Calu3 (cell line): ENCODE results near the gene ILF2. TPM values are rescaled to one million over a fixed set of nuclear protein-coding genes. Genes with fewer than 3 reads are reported as not detected.
"Not testable (repeated sequence)": the region's sequence is repeated elsewhere in the genome, so short reads cannot be mapped to it uniquely, and the experiment has no call there.

Experiments used
- BruUV-seq: library from RNA; stranded (reverse); fragments of 400-500 nt; replicated peaks from 2 replicates; lab custom pipeline; 2021; lab: Mats Ljungman, UMichigan
- CTCF ChIA-PET: fragments of 300-600 bp; sonication (Branson Sonifier 250); formaldehyde crosslinking; loops from one replicate; lab custom pipeline; 2022; ENCODE audit warnings: antibody characterized with exemption; lab: Charles Lee
- DNase-seq: peaks from one replicate; pipeline ENCODE4 v3.0.0; 2022
- H3K27ac Mint-ChIP-seq: one replicate; pipeline ENCODE4 v1.8.0; 2022; ENCODE audit warnings: mixed read lengths; ENCODE audit not compliant: unreplicated experiment
- H3K27me3 Mint-ChIP-seq: one replicate; pipeline ENCODE4 v1.8.0; 2022; ENCODE audit warnings: mixed read lengths; ENCODE audit not compliant: unreplicated experiment
- H3K36me3 Mint-ChIP-seq: one replicate; pipeline ENCODE4 v1.8.0; 2022; ENCODE audit warnings: mild to moderate bottlenecking, moderate library complexity, mixed read lengths; ENCODE audit not compliant: insufficient read depth, unreplicated experiment
- H3K4me1 Mint-ChIP-seq: one replicate; pipeline ENCODE4 v1.8.0; 2022; ENCODE audit warnings: mild to moderate bottlenecking, low read depth, mixed read lengths; ENCODE audit not compliant: unreplicated experiment
- H3K4me3 Mint-ChIP-seq: one replicate; pipeline ENCODE4 v1.8.0; 2022; ENCODE audit warnings: mild to moderate bottlenecking, low read depth, moderate library complexity, mixed read lengths; ENCODE audit not compliant: unreplicated experiment
- H3K9me3 Mint-ChIP-seq: one replicate; pipeline ENCODE4 v1.8.0; 2022; ENCODE audit warnings: low read depth, mixed read lengths; ENCODE audit not compliant: unreplicated experiment
- intact Hi-C: fragments of 100-400 bp; cut with micrococcal nuclease; formaldehyde crosslinking; loops from one replicate; pipeline ENCODE4 v1.10.0; 2022; ENCODE audit not compliant: unreplicated experiment
- total RNA-seq: library from RNA; stranded (reverse); gene quantifications from 2 replicates; pipeline ENCODE4 v1.2.3, GENCODE V29; 2022
- TF ChIP-seq, protein P1 (sequence below): fragments of 200-600 bp; IDR thresholded peaks from one replicate; pipeline ENCODE4 v1.8.0; 2022; ENCODE audit warnings: antibody characterized with exemption; ENCODE audit not compliant: unreplicated experiment

Gene ILF2
- total RNA-seq, 1 experiment from 2014 or later = 292 TPM

GRCh38 chr1:153640861-153641260 lies 29.9 kb downstream of the ILF2 start:
- TF ChIP-seq, protein P1, sequence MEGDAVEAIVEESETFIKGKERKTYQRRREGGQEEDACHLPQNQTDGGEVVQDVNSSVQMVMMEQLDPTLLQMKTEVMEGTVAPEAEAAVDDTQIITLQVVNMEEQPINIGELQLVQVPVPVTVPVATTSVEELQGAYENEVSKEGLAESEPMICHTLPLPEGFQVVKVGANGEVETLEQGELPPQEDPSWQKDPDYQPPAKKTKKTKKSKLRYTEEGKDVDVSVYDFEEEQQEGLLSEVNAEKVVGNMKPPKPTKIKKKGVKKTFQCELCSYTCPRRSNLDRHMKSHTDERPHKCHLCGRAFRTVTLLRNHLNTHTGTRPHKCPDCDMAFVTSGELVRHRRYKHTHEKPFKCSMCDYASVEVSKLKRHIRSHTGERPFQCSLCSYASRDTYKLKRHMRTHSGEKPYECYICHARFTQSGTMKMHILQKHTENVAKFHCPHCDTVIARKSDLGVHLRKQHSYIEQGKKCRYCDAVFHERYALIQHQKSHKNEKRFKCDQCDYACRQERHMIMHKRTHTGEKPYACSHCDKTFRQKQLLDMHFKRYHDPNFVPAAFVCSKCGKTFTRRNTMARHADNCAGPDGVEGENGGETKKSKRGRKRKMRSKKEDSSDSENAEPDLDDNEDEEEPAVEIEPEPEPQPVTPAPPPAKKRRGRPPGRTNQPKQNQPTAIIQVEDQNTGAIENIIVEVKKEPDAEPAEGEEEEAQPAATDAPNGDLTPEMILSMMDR = no peak
- CTCF ChIA-PET = interaction anchor here (0.6 to 1.1 kb wide), 2 partner anchors 68 to 92 kb away, joined by 3 to 4 read pairs; no protein-coding TSS in a partner anchor
- BruUV-seq = no TSS peak
- Mint-ChIP-seq H3K4me1 (peaks cover 19% of the 10 kb centered on the region), H3K27ac (no peak overlapping the region), H3K9me3 (no peaks in the 10 kb centered on the region), H3K36me3 (peaks cover 75% of the 10 kb centered on the region), H3K4me3 (no peak overlapping the region), H3K27me3 (no peaks in the 10 kb centered on the region)
- DNase-seq = no peak
- intact Hi-C loops = no loop called here

DNA sequence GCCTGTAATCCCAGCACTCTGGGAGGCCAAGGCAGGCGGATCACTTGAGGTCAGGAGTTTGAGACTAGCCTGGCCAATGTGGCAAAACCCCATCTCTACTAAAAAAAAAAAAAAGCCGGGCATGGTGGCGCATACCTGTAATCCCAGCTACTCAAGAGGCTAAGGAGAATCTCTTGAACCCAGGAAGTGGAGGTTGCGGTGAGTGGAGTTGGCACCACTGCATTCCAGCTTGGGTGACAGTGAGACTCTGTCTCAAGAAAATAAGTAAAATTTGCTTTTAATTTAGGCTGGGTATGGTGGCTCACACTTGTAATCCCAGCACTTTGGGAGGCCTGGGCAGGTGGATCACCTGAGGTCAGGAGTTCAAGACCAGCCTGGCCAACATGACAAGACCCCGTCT lies 30.6 kb downstream of the ILF2 start:
- H3K9me3 Mint-ChIP-seq = not testable (repeated sequence)

DNA sequence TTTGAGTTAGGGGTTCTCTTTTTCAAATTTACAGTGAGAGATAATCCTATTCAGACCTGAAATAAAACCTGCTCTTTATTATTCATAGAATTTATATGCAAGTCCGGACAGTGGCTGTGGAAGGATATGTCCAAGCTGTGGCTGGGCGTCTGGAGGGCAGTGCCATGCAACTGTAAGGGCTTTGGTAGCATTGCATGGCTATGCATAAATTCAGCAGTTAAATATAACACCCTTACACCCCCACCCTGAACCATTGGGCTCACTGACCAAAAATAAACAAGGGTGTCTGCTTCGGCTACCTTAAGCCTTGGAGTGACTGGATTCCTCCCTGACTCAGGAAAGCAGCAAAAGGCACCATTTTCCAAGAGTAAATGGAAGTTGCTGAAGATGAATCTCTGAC lies 31.5 kb downstream of the ILF2 start:
- H3K27me3 Mint-ChIP-seq = no peaks in the 10 kb centered on the region
- CTCF ChIA-PET = no interaction called here

More for the DNA sequence above, 30.6 kb downstream of the ILF2 start:
- peaks cover 75% of the 10 kb centered on the region for H3K36me3 Mint-ChIP-seq
- intact Hi-C loops, H3K27me3 Mint-ChIP-seq, H3K27ac Mint-ChIP-seq, H3K4me3 Mint-ChIP-seq, DNase-seq, BruUV-seq: not testable (repeated sequence)
- CTCF ChIA-PET = interaction anchor here (0.7 to 1.1 kb wide), 3 partner anchors 12 to 740 kb away, joined by 3 to 5 read pairs (median 4); no protein-coding TSS in a partner anchor
- peaks cover 19% of the 10 kb centered on the region for H3K4me1 Mint-ChIP-seq

DNA sequence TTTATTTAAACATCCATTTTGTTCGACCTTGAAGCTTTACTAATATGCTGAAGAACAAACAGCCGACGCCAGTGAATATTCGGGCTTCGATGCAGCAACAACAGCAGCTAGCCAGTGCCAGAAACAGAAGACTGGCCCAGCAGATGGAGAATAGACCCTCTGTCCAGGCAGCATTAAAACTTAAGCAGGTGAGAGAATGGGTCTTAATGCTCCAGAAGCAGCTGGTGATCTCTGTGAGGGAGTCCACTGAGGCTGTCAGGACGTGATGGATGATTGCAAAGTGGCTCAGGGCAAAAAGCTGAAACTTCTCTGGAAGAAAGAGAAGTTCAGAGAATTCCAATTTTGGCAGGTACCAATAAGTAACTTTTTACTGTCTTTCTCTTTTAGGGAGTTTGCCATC lies 32.5 kb downstream of the ILF2 start:
- Mint-ChIP-seq H3K36me3 (peaks cover 81% of the 10 kb centered on the region), H3K4me1 (peaks cover 22% of the 10 kb centered on the region), H3K9me3 (no peaks in the 10 kb centered on the region), H3K27ac (peak overlapping the region; percentile 8), H3K27me3 (no peaks in the 10 kb centered on the region), H3K4me3 (no peak overlapping the region)
- DNase-seq = no peak
- BruUV-seq = no TSS peak
- intact Hi-C loops = no loop called here
- TF ChIP-seq, protein P1 = no peak
- CTCF ChIA-PET = interaction anchor here (0.8 to 0.9 kb wide), 2 partner anchors 21 to 22 kb away, joined by 4 to 5 read pairs; partner anchors contain the start of gene S100A14

More for the DNA sequence above, 31.5 kb downstream of the ILF2 start:
- intact Hi-C loops = no loop called here
- TF ChIP-seq, protein P1 = no peak
- Mint-ChIP-seq H3K4me1 (peaks cover 19% of the 10 kb centered on the region), H3K27ac (no peak overlapping the region), H3K36me3 (peaks cover 79% of the 10 kb centered on the region), H3K9me3 (no peaks in the 10 kb centered on the region), H3K4me3 (no peak overlapping the region)
- no TSS peak for BruUV-seq
- no peak for DNase-seq

- DNase-seq = no peak
- BruUV-seq = no TSS peak
- TF ChIP-seq, protein P1 = no peak
- H3K36me3 Mint-ChIP-seq = peaks cover 83% of the 10 kb centered on the region
- intact Hi-C loops = no loop called here
- CTCF ChIA-PET = no interaction called here
- H3K27me3 Mint-ChIP-seq = no peaks in the 10 kb centered on the region
- H3K27ac Mint-ChIP-seq = no peak overlapping the region
- H3K4me3 Mint-ChIP-seq = peak overlapping the region; percentile 98
- no peaks in the 10 kb centered on the region for H3K9me3 Mint-ChIP-seq
- H3K4me1 Mint-ChIP-seq = peaks cover 33% of the 10 kb centered on the region
These were observed 34.5 kb downstream of the ILF2 start for GRCh38 chr1:153636312-153636711.
